Caco-2 (cell line): ENCODE data around the gene KLHDC8A. TPM values are rescaled to one million over a fixed set of nuclear protein-coding genes. Genes with fewer than 3 reads are reported as not detected.
A peak's percentile ranks its signal among the peaks of the same experiment; 100 is the strongest.

ENCODE experiments used
- BruUV-seq: library from RNA; stranded (reverse); fragments of 400-500 nt; replicated peaks from 2 replicates; lab custom pipeline; 2021; lab: Mats Ljungman, UMichigan
- CTCF ChIA-PET: fragments of 300-600 bp; sonication (Branson Sonifier 250); formaldehyde crosslinking; loops from one replicate; lab custom pipeline; 2022; ENCODE audit warnings: antibody characterized with exemption; lab: Charles Lee
- POLR2A ChIA-PET: fragments of 300-600 bp; sonication (Branson Sonifier 250); formaldehyde crosslinking; loops from one replicate; lab custom pipeline; 2022; ENCODE audit warnings: antibody characterized with exemption; lab: Charles Lee
- DNase-seq, 2 experiments: peaks; one replicate each; pipeline versions ENCODE4 v3.0.0 to v3.0.0-alpha.2; 2020 to 2022
- H3K27me3 ChIP-seq: replicated peaks from 2 replicates; pipeline ENCODE4 v1.6.0; 2011; ENCODE audit warnings: low read length; ENCODE audit not compliant: control insufficient read depth, insufficient read depth
- H3K36me3 ChIP-seq: 2 replicates; pipeline ENCODE4 v1.5.1; 2011; ENCODE audit warnings: low read length; ENCODE audit not compliant: control insufficient read depth, insufficient read depth
- H3K4me1 ChIP-seq: fragments of 250-450 bp; sonication (Bioruptor Pico); 2 replicates; pipeline ENCODE4 v1.5.1; 2020; ENCODE audit warnings: mild to moderate bottlenecking
- H3K4me3 ChIP-seq: 2 replicates; pipeline ENCODE4 v1.5.1; 2011; ENCODE audit warnings: low read depth, mild to moderate bottlenecking, control low read depth, low read length
- H3K9me3 ChIP-seq: fragments of 250-450 bp; sonication (Bioruptor Pico); 2 replicates; pipeline ENCODE4 v1.5.1; 2020; ENCODE audit warnings: mild to moderate bottlenecking, moderate library complexity
- H3K27ac Mint-ChIP-seq: one replicate; pipeline ENCODE4 v1.8.0; 2022; ENCODE audit warnings: mixed read lengths; ENCODE audit not compliant: unreplicated experiment
- H3K27me3 Mint-ChIP-seq: one replicate; pipeline ENCODE4 v1.8.0; 2022; ENCODE audit warnings: mixed read lengths; ENCODE audit not compliant: insufficient read depth, unreplicated experiment
- H3K36me3 Mint-ChIP-seq: one replicate; pipeline ENCODE4 v1.8.0; 2022; ENCODE audit warnings: mild to moderate bottlenecking, mixed read lengths; ENCODE audit not compliant: insufficient read depth, unreplicated experiment
- H3K4me1 Mint-ChIP-seq: one replicate; pipeline ENCODE4 v1.8.0; 2022; ENCODE audit warnings: low read depth, mixed read lengths; ENCODE audit not compliant: unreplicated experiment
- H3K4me3 Mint-ChIP-seq: one replicate; pipeline ENCODE4 v1.8.0; 2022; ENCODE audit warnings: mild to moderate bottlenecking, moderate library complexity, mixed read lengths; ENCODE audit not compliant: unreplicated experiment
- H3K9me3 Mint-ChIP-seq: one replicate; pipeline ENCODE4 v1.8.0; 2022; ENCODE audit warnings: mixed read lengths; ENCODE audit not compliant: unreplicated experiment
- intact Hi-C: fragments of 100-400 bp; cut with micrococcal nuclease; formaldehyde crosslinking; loops from one replicate; pipeline ENCODE4 v1.10.0; 2022; ENCODE audit not compliant: unreplicated experiment
- total RNA-seq: library from RNA; stranded (reverse); gene quantifications from 2 replicates; pipeline ENCODE4 v1.2.3, GENCODE V29; 2022
- TF ChIP-seq, protein P1 (sequence below), 2 experiments: fragments of 200-600 bp in 1 of 2; IDR thresholded peaks; 1 replicate in 1 of 2; 2 replicates in 1 of 2; pipeline versions ENCODE4 v1.5.1 to v1.8.0; 2011 to 2022; ENCODE audit warnings: antibody characterized with exemption in 1 of 2, control low read depth in 1 of 2, inconsistent platforms in 1 of 2, low read depth in 1 of 2, low read length in 1 of 2, mild to moderate bottlenecking in 1 of 2, moderate library complexity in 1 of 2; ENCODE audit not compliant: insufficient read depth in 1 of 2, severe bottlenecking in 1 of 2, unreplicated experiment in 1 of 2

Gene KLHDC8A
- total RNA-seq, 1 experiment from 2014 or later, result not detected

DNA sequence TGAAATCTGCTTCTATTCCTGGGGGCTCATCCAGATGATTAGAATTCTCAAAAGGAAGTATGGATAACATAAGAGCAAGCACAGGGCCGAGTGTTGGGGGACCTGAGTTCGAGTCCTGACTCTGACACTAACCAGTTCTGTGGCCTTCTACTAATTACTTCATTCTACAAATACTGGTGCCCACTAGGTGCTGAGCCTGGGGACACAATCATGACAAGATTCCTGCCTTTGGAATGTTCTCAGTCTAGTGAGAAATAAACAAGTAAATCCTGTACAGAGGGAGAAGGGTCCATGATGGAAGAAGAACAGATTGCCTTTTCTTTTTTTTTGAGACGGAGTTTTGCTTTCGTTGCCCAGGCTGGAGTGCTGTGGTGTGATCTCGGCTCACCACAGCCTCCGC, 32.9 kb downstream of the KLHDC8A start:
- peaks cover 18% of the 10 kb centered on the region for H3K4me1 ChIP-seq
- peaks cover 34% of the 10 kb centered on the region for H3K36me3 Mint-ChIP-seq
- H3K9me3 Mint-ChIP-seq, result no peaks in the 10 kb centered on the region
- H3K27me3 ChIP-seq, result no peaks in the 10 kb centered on the region
- no peaks in the 10 kb centered on the region for H3K27me3 Mint-ChIP-seq
- peaks cover 29% of the 10 kb centered on the region for H3K4me1 Mint-ChIP-seq
- H3K36me3 ChIP-seq, result no peaks in the 10 kb centered on the region
- H3K27ac Mint-ChIP-seq, result no peak overlapping the region
- intact Hi-C loops, result loop anchor here (2.0 kb wide), 1 partner anchor 95 kb away; no protein-coding TSS in a partner anchor
- ChIA-PET POLR2A (no interaction called here), CTCF (interaction anchor here (0.9 to 8.9 kb wide), 3 partner anchors 39 to 162 kb away, joined by 3 to 341 read pairs (median 6); no protein-coding TSS in a partner anchor)
- H3K4me3 Mint-ChIP-seq, result no peak overlapping the region
- no TSS peak for BruUV-seq
- no peak overlapping the region for H3K4me3 ChIP-seq
- TF ChIP-seq, protein P1, sequence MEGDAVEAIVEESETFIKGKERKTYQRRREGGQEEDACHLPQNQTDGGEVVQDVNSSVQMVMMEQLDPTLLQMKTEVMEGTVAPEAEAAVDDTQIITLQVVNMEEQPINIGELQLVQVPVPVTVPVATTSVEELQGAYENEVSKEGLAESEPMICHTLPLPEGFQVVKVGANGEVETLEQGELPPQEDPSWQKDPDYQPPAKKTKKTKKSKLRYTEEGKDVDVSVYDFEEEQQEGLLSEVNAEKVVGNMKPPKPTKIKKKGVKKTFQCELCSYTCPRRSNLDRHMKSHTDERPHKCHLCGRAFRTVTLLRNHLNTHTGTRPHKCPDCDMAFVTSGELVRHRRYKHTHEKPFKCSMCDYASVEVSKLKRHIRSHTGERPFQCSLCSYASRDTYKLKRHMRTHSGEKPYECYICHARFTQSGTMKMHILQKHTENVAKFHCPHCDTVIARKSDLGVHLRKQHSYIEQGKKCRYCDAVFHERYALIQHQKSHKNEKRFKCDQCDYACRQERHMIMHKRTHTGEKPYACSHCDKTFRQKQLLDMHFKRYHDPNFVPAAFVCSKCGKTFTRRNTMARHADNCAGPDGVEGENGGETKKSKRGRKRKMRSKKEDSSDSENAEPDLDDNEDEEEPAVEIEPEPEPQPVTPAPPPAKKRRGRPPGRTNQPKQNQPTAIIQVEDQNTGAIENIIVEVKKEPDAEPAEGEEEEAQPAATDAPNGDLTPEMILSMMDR (IDR thresholded peaks at IDR 0.05; ENCODE audit: insufficient read depth in 1 of 2, low read depth in 1 of 2, low read length in 1 of 2, severe bottlenecking in 1 of 2, unreplicated experiment in 1 of 2), result no peak
- H3K9me3 ChIP-seq, result no peaks in the 10 kb centered on the region
- DNase-seq, result no peak

DNA sequence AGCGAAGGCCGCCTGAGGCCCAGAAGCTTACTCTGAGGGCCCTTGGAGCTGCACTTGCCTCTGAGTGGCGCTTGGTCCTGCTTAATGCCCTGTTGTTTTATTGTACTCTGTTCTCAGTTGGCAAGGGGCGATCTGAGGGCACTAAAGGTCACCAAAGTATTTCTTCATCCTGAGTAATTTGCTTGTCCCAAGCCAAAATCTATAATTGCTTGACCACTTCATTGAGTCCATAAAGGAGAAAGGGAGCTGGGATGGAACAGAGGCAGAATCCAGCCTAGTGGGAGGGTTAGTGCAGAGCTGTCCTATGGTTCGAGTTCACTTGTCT, 34.8 kb downstream of the KLHDC8A start:
- peak overlapping the region; percentile 93 for H3K27ac Mint-ChIP-seq
- BruUV-seq, result no TSS peak
- peaks cover 43% of the 10 kb centered on the region for H3K36me3 Mint-ChIP-seq
- H3K9me3 Mint-ChIP-seq, result no peaks in the 10 kb centered on the region
- Histone ChIP-seq H3K9me3 (no peaks in the 10 kb centered on the region), H3K36me3 (no peaks in the 10 kb centered on the region), H3K4me3 (no peak overlapping the region), H3K4me1 (peaks cover 34% of the 10 kb centered on the region), H3K27me3 (no peaks in the 10 kb centered on the region)
- peaks cover 46% of the 10 kb centered on the region for H3K4me1 Mint-ChIP-seq
- ChIA-PET POLR2A (interaction anchor here (0.5 to 1.9 kb wide), 10 partner anchors 18 to 200 kb away, joined by 3 to 9 read pairs (median 4); partner anchors contain the start of gene RBBP5), CTCF (interaction anchor here (0.7 to 2.4 kb wide), 4 partner anchors 37 to 398 kb away, joined by 3 to 30 read pairs (median 4); no protein-coding TSS in a partner anchor)
- no peak for DNase-seq
- intact Hi-C loops, result loop anchor here (1.0 kb wide), 1 partner anchor 21 kb away; no protein-coding TSS in a partner anchor
- TF ChIP-seq, protein P1 (IDR thresholded peaks at IDR 0.05; ENCODE audit: insufficient read depth in 1 of 2, low read depth in 1 of 2, low read length in 1 of 2, severe bottlenecking in 1 of 2, unreplicated experiment in 1 of 2), result no peak
- peak overlapping the region; percentile 96 for H3K4me3 Mint-ChIP-seq
- no peaks in the 10 kb centered on the region for H3K27me3 Mint-ChIP-seq

DNA sequence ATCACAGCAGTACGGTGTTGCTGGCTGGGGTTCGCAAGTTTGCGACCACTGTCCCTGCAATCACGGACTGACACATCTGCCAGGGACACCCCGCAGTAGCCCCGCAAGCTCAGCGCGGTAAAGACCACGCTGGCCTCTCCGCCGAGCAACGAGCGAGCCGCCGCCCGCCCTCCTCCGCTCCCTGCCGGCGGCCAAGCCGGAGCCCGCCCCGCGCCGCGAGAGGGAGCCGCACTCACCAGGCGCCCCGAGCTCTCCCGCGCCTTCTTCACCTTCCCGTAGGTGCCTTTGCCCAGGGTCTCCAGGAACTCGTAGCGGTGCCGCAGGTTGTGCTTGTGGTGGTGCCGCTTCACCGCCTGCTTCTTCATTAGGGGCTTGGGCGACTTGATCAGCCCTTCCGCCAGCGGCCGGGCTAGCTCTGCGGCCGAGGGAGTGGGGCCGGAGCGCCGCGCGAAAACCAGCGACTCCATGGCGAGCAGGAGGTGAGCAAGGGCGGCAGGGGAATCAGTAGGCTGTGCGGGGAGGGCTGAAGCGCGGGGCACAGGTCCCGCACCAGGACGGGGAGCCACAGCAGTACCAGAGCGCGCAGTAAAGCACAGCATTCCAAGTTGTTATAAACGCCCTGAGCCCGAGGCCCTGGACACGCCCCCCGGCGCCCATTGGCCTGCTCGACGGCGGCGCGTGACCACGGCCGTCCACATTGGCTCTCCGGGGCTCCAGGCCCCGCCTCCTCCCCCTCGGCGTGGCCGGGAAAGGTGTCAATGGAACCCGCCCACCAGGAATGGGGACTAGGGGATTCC, 35.4 kb downstream of the KLHDC8A start, which contains the start of gene NUAK2:
Gene NUAK2, minus strand, starts transcription at position 584 of the 797 bp plus-strand sequence. Its CDS starts 117 bp downstream, at position 467.
- H3K4me1 ChIP-seq, result peaks cover 40% of the 10 kb centered on the region
- no peaks in the 10 kb centered on the region for H3K27me3 Mint-ChIP-seq
- DNase-seq, result peak; percentile 97 to 99
- H3K27ac Mint-ChIP-seq, result peak within 1 kb of the TSS; percentile 93
- peak within 1 kb of the TSS; percentile 96 for H3K4me3 Mint-ChIP-seq
- TF ChIP-seq, protein P1 (IDR thresholded peaks at IDR 0.05; ENCODE audit: insufficient read depth in 1 of 2, low read depth in 1 of 2, low read length in 1 of 2, severe bottlenecking in 1 of 2, unreplicated experiment in 1 of 2), result peak in 1 of 2 experiments; percentile 24
- peaks cover 45% of the 10 kb centered on the region for H3K36me3 Mint-ChIP-seq
- intact Hi-C loops, result loop anchor here (1.0 kb wide), 1 partner anchor 20 kb away; no protein-coding TSS in a partner anchor
- H3K4me3 ChIP-seq, result peak within 1 kb of the TSS; percentile 93
- H3K9me3 Mint-ChIP-seq, result no peaks in the 10 kb centered on the region
- ChIA-PET CTCF (interaction anchor here (0.6 to 2.4 kb wide), 7 partner anchors 37 to 398 kb away, joined by 3 to 30 read pairs (median 4); no protein-coding TSS in a partner anchor), POLR2A (interaction anchor here (0.5 to 1.9 kb wide), 17 partner anchors 10 to 1994 kb away, joined by 3 to 9 read pairs (median 4); partner anchors contain the start of gene RBBP5)
- H3K27me3 ChIP-seq, result no peaks in the 10 kb centered on the region
- no TSS peak for BruUV-seq
- H3K9me3 ChIP-seq, result no peaks in the 10 kb centered on the region
- H3K4me1 Mint-ChIP-seq, result peaks cover 52% of the 10 kb centered on the region
- H3K36me3 ChIP-seq, result no peaks in the 10 kb centered on the region
